Gastrocnemius medialis (tissue), 4 donors: ENCODE data around the gene SPC25. TPM values are rescaled to one million over a fixed set of nuclear protein-coding genes. Genes with fewer than 3 reads are reported as not detected.
"Not testable (repeated sequence)": the region's sequence is repeated elsewhere in the genome, so short reads cannot be mapped to it uniquely, and the experiment has no call there.

Source experiments
- ATAC-seq, 2 donors: fragments of 150-250 bp; one replicate each; pipeline ENCODE4 v1.9.1; 2016
- DNase-seq, 2 donors: peaks; one replicate each; pipeline ENCODE4 v3.0.0-alpha.2; 2019
- H3K27ac ChIP-seq, 4 donors: fragments of 200-600 bp; sonication (generic); 1 replicate in 1 of 4; 2 replicates in 3 of 4; pipeline ENCODE4 v1.5.1; 2016 to 2018; ENCODE audit warnings: mild to moderate bottlenecking in 2 of 4, moderate library complexity in 1 of 4
- H3K27me3 ChIP-seq, 3 donors: fragments of 200-600 bp; sonication (generic) in 2 of 3; 1 replicate in 1 of 3; 2 replicates in 2 of 3; pipeline versions ENCODE4 v1.5.1 to v1.6.0; 2016 to 2019; ENCODE audit warnings: mild to moderate bottlenecking in 1 of 3, moderate library complexity in 1 of 3
- H3K36me3 ChIP-seq, 2 donors: fragments of 200-600 bp; sonication (generic) in 1 of 2; one replicate each; pipeline ENCODE4 v1.5.1; 2017 to 2018
- H3K4me1 ChIP-seq, 2 donors: fragments of 200-600 bp; sonication (generic) in 1 of 2; one replicate each; pipeline ENCODE4 v1.5.1; 2016 to 2017; ENCODE audit warnings: mild to moderate bottlenecking in 2 of 2
- H3K4me3 ChIP-seq, 4 donors: fragments of 200-600 bp; sonication (generic) in 3 of 4; 1 replicate in 1 of 4; 2 replicates in 3 of 4; pipeline ENCODE4 v1.5.1; 2016 to 2019; ENCODE audit warnings: mild to moderate bottlenecking in 2 of 4
- H3K9me3 ChIP-seq, 3 donors: fragments of 200-600 bp; sonication (generic) in 2 of 3; 1 replicate in 1 of 3; 2 replicates in 2 of 3; pipeline ENCODE4 v1.5.1; 2016 to 2019
- CTCF ChIP-seq, 5 experiments: fragments of 450-650 bp in 3 of 5; fragments of 200-600 bp in 2 of 5; sonication (generic) in 2 of 5; IDR thresholded peaks in 4 of 5; conservative IDR thresholded peaks in 1 of 5; 1 replicate in 4 of 5; 2 replicates in 1 of 5; pipeline ENCODE4 v1.5.1; 2016 to 2019; ENCODE audit warnings: antibody characterized with exemption in 5 of 5, mild to moderate bottlenecking in 3 of 5, moderate library complexity in 3 of 5
- POLR2A ChIP-seq, 2 donors: fragments of 450-650 bp; IDR thresholded peaks; one replicate each; pipeline ENCODE4 v1.6.1; 2017; ENCODE audit warnings: antibody characterized with exemption in 2 of 2, mild to moderate bottlenecking in 2 of 2, moderate library complexity in 2 of 2
- in situ Hi-C, 4 donors: fragments of 200-750 bp; cut with MboI; loops; one replicate each; pipeline versions ENCODE4 v1.15.0 to v1.8.0; 2017; ENCODE audit warnings: low sequenced_read_pairs in 4 of 4
- intact Hi-C: fragments of 100-400 bp; cut with DNase I; formaldehyde crosslinking; loops from one replicate; pipeline ENCODE4 v1.15.1; 2023; ENCODE audit warnings: low total_unique reads
- total RNA-seq, 4 donors: library from RNA; depleted of rRNA; stranded (reverse); fragments of >200 nt; gene quantifications; one replicate each; pipeline versions ENCODE4 v1.1.0 to v1.2.3, GENCODE V29; 2016

The SPC25 gene, protein sequence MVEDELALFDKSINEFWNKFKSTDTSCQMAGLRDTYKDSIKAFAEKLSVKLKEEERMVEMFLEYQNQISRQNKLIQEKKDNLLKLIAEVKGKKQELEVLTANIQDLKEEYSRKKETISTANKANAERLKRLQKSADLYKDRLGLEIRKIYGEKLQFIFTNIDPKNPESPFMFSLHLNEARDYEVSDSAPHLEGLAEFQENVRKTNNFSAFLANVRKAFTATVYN
- not detected for total RNA-seq

- peak within 1 kb of the TSS; percentile 50 to 73 (median 60) for H3K4me3 ChIP-seq
- in situ Hi-C loops (no loop called here), intact Hi-C loops (no loop called here)
- no peaks in the 10 kb centered on the region for H3K36me3 ChIP-seq
- ATAC-seq (peak; percentile 100), DNase-seq (peak; percentile 74 to 83)
- H3K4me1 ChIP-seq: peaks cover 0 to 5% of the 10 kb centered on the region in 2 donors
- TF ChIP-seq CTCF (IDR thresholded peaks at IDR 0.05 in 4 of 5, conservative IDR thresholded peaks at IDR 0.05 in 1 of 5) (no peak), POLR2A (IDR thresholded peaks at IDR 0.05) (no peak)
- no peaks in the 10 kb centered on the region for H3K27me3 ChIP-seq
- no peaks in the 10 kb centered on the region for H3K9me3 ChIP-seq
- no peak within 1 kb of the TSS for H3K27ac ChIP-seq
Measured at GRCh38 chr2:168890006-168890782, at the start of gene SPC25. Gene SPC25 (minus strand): TSS chr2:168890430. CDS start chr2:168889519, 911 bp downstream.

DNA sequence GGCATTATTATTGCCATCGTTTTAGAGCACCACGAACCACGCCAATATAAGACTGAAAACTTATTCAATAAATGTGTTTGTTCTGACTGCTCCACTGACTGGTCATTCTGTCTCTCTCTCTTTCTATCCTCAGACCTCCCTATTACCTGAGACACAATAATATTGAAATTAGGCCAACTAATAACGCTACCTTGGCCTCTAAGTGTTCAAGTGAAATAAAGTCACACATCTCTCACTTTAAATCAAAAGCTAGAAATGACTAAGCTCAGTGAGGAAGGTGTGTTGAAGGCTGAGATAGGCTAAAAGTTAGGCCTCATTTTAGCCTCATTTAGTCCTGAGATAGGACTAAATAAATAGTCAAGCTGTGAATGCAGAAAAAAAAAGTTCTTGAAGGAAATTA is 49.7 kb upstream of the SPC25 start:
- TF ChIP-seq POLR2A (IDR thresholded peaks at IDR 0.05): no peak
- ATAC-seq: no peak
- Histone ChIP-seq H3K27me3 (no peaks in the 10 kb centered on the region), H3K4me3 (no peak overlapping the region), H3K4me1 (no peaks in the 10 kb centered on the region), H3K27ac (no peak overlapping the region), H3K9me3 (no peaks in the 10 kb centered on the region), H3K36me3 (no peaks in the 10 kb centered on the region)
- intact Hi-C loops: no loop called here
- no peak for DNase-seq
- in situ Hi-C loops: no loop called here

DNA sequence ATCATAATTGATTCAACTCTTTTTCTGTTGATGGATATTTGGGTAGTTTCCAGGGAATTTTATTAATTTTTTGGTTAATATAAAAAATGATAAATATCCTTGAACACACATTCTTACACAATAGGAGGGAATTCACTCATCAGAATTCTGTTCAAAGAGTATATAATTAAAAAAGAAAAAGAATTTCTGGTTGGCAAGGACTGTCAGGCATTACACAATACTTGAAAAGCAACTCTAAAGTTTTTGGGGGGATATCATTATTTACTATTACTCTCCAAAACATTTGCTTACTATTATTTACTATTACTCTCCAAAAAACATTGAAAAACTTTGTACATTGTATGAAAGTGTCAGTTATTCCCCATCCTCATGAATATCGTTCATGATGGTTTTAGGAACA is 48.8 kb upstream of the SPC25 start:
- ATAC-seq (no peak), DNase-seq (no peak)
- no peaks in the 10 kb centered on the region for H3K27me3 ChIP-seq
- no peaks in the 10 kb centered on the region for H3K4me1 ChIP-seq
- no peak overlapping the region for H3K4me3 ChIP-seq
- no peak overlapping the region for H3K27ac ChIP-seq
- intact Hi-C loops: no loop called here
- no peaks in the 10 kb centered on the region for H3K9me3 ChIP-seq
- H3K36me3 ChIP-seq: no peaks in the 10 kb centered on the region
- in situ Hi-C loops: no loop called here
- TF ChIP-seq CTCF (IDR thresholded peaks at IDR 0.05 in 4 of 5, conservative IDR thresholded peaks at IDR 0.05 in 1 of 5) (no peak), POLR2A (IDR thresholded peaks at IDR 0.05) (no peak)

DNA sequence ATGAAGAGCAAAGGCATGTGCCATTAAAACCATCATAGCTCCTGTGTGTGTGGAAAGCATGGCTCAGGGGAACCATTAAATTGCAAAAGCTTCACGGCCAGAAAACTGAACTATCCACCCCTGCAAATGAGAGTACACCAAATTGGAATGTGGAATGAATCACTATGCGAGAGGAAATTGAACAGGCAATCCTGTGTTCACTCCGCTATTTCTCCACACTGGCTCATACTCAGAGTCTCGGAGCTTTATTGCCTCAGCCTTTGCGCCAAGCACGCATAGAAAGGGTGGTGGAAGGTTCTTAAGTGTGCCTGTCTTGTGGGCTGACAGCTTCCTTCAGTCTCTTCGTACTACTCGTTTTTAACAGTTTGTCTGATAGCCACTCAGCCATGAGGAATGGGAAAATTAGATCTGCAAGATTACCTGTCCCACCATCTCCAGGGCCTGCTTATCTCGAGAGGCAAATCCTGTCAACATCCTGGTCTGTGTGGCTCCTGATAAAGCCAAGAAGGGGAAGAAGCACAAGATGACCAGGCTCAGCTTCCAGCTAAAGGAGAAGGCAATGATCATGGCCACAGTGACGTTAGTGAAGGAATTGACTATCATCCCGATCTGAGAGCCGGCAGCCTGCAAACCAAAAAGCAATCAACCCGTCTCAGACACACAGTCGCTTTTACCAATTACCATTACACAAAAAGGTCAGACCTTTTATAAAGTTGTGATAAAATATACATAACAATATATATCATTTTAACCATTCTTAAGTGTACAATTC is 45.8 kb upstream of the SPC25 start:
- Histone ChIP-seq H3K27me3 (no peaks in the 10 kb centered on the region), H3K9me3 (no peaks in the 10 kb centered on the region), H3K27ac (no peak overlapping the region), H3K4me3 (no peak overlapping the region), H3K4me1 (no peaks in the 10 kb centered on the region), H3K36me3 (no peaks in the 10 kb centered on the region)
- intact Hi-C loops (no loop called here), in situ Hi-C loops (no loop called here)
- no peak for TF ChIP-seq POLR2A (IDR thresholded peaks at IDR 0.05)
- TF ChIP-seq CTCF (IDR thresholded peaks at IDR 0.05 in 4 of 5, conservative IDR thresholded peaks at IDR 0.05 in 1 of 5): no peak
- no peak for DNase-seq
- ATAC-seq: no peak

- no peak overlapping the region for H3K4me3 ChIP-seq
- H3K36me3 ChIP-seq: no peaks in the 10 kb centered on the region
- in situ Hi-C loops (no loop called here), intact Hi-C loops (no loop called here)
- TF ChIP-seq CTCF (IDR thresholded peaks at IDR 0.05 in 4 of 5, conservative IDR thresholded peaks at IDR 0.05 in 1 of 5) (no peak), POLR2A (IDR thresholded peaks at IDR 0.05) (no peak)
- no peaks in the 10 kb centered on the region for H3K4me1 ChIP-seq
- no peak for ATAC-seq
- no peaks in the 10 kb centered on the region for H3K27me3 ChIP-seq
- no peak overlapping the region for H3K27ac ChIP-seq
- DNase-seq: no peak
- H3K9me3 ChIP-seq: no peaks in the 10 kb centered on the region
Measured at GRCh38 chr2:168934826-168935225, 44.6 kb upstream of the SPC25 start.

- DNase-seq, H3K27ac ChIP-seq, ATAC-seq, in situ Hi-C loops, H3K4me3 ChIP-seq, H3K4me1 ChIP-seq, H3K27me3 ChIP-seq, intact Hi-C loops, H3K36me3 ChIP-seq, H3K9me3 ChIP-seq: not testable (repeated sequence)
Measured at GRCh38 chr2:168932174-168932573, 41.9 kb upstream of the SPC25 start.
